Measurements from ENCODE around the gene CADM1.

Gene CADM1

GRCh38 chr11:115515647-115516395 is 11.6 kb upstream of the CADM1 start:
- peaks cover 97% of the 10 kb centered on the region for H3K27me3 ChIP-seq (ENCODE audit: low read depth, low read length)
- no peak overlapping the region for H2AFZ ChIP-seq (ENCODE audit: low read depth, low read length)
- H3K36me3 ChIP-seq (replicated peaks; ENCODE audit: low read depth, low read length), result no peaks in the 10 kb centered on the region
- H3K4me2 ChIP-seq (ENCODE audit: low read length), result no peak overlapping the region
- no peak overlapping the region for H3K4me3 ChIP-seq (ENCODE audit: low read length)
- no peaks in the 10 kb centered on the region for H3K9me3 ChIP-seq (ENCODE audit: insufficient read depth, low read length)
- H3K79me2 ChIP-seq (ENCODE audit: low read length), result no peaks in the 10 kb centered on the region
- no peak overlapping the region for H3K9ac ChIP-seq (ENCODE audit: low read length)
- H3K27ac ChIP-seq (ENCODE audit: low read length), result no peak overlapping the region
- H3K4me1 ChIP-seq (ENCODE audit: low read length), result peaks cover 21% of the 10 kb centered on the region
- TF ChIP-seq EZH2phosphoT487 (IDR thresholded peaks at IDR 0.05; ENCODE audit: low read depth) (no peak), CTCF (IDR thresholded peaks at IDR 0.05; ENCODE audit: low read depth, low read length) (peak; percentile 42)
- 0 out of 2 replicates have a peak, but pooled peaks cover 3% of the 10 kb centered on the region for H4K20me1 ChIP-seq (ENCODE audit: insufficient read depth, low read length)

DNA sequence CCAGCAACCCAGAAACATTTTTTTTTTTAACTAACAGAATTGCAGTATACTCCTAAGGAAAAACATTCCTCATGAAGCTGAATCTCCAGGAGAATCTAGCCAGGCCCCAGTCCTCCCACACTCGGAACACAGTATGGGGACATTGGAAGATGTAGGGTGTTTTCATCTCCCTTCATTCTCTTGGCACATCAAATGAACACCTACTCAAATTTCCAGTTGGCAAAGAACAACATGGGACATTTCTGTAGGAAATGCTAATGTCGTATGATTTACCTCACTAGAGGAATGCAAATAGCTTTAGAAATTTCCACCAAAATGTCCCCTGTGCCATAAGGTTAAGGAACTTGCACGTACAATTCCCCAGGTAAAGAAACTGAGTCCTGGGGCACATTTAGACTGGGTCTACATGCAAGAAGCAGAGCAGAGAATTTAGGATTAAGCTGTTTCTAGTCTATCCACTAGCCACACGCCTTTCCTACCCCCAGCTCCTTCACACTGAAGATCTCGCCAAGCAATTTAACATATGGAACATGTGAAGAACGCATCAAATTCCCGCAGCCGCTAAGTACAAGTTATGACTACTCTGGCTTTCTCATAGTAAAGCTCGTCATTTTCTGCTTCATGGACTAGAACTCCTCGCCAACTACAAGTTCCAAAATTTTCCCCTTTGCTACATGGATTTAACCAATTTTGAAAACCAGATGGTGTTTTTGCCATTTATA is 2.9 kb upstream of the CADM1 start:
- Histone ChIP-seq H3K79me2 (ENCODE audit: low read length) (no peaks in the 10 kb centered on the region), H3K4me1 (ENCODE audit: low read length) (peaks cover 7% of the 10 kb centered on the region), H3K27ac (ENCODE audit: low read length) (no peak overlapping the region), H3K9me3 (ENCODE audit: insufficient read depth, low read length) (no peaks in the 10 kb centered on the region), H2AFZ (ENCODE audit: low read depth, low read length) (no peak overlapping the region), H3K4me2 (ENCODE audit: low read length) (no peak overlapping the region), H3K4me3 (ENCODE audit: low read length) (no peak overlapping the region), H3K27me3 (ENCODE audit: low read depth, low read length) (peaks cover 77% of the 10 kb centered on the region), H3K36me3 (replicated peaks; ENCODE audit: low read depth, low read length) (no peaks in the 10 kb centered on the region), H4K20me1 (ENCODE audit: insufficient read depth, low read length) (no peaks in the 10 kb centered on the region), H3K9ac (ENCODE audit: low read length) (no peak overlapping the region)
- TF ChIP-seq EZH2phosphoT487 (IDR thresholded peaks at IDR 0.05; ENCODE audit: low read depth), result no peak
- no peak for TF ChIP-seq CTCF (IDR thresholded peaks at IDR 0.05; ENCODE audit: low read depth, low read length)

- H2AFZ ChIP-seq (ENCODE audit: low read depth, low read length), result no peak overlapping the region
- H4K20me1 ChIP-seq (ENCODE audit: insufficient read depth, low read length), result no peaks in the 10 kb centered on the region
- H3K4me3 ChIP-seq (ENCODE audit: low read length), result no peak overlapping the region
- H3K9ac ChIP-seq (ENCODE audit: low read length), result no peak overlapping the region
- H3K4me1 ChIP-seq (ENCODE audit: low read length), result peaks cover 26% of the 10 kb centered on the region
- TF ChIP-seq EZH2phosphoT487 (IDR thresholded peaks at IDR 0.05; ENCODE audit: low read depth), result no peak
- TF ChIP-seq CTCF (IDR thresholded peaks at IDR 0.05; ENCODE audit: low read depth, low read length), result no peak
- no peak overlapping the region for H3K4me2 ChIP-seq (ENCODE audit: low read length)
- no peaks in the 10 kb centered on the region for H3K9me3 ChIP-seq (ENCODE audit: insufficient read depth, low read length)
- H3K36me3 ChIP-seq (replicated peaks; ENCODE audit: low read depth, low read length), result no peaks in the 10 kb centered on the region
- H3K27ac ChIP-seq (ENCODE audit: low read length), result no peak overlapping the region
- H3K79me2 ChIP-seq (ENCODE audit: low read length), result no peaks in the 10 kb centered on the region
- H3K27me3 ChIP-seq (ENCODE audit: low read depth, low read length), result peaks cover 67% of the 10 kb centered on the region
Observed at GRCh38 chr11:115505175-115505574, 960 bp upstream of the CADM1 start.

GRCh38 chr11:115503886-115504275 is 334 bp downstream of the CADM1 start:
- no peak overlapping the region for H2AFZ ChIP-seq (ENCODE audit: low read depth, low read length)
- H3K27me3 ChIP-seq (ENCODE audit: low read depth, low read length), result peaks cover 67% of the 10 kb centered on the region
- H3K4me3 ChIP-seq (ENCODE audit: low read length), result no peak overlapping the region
- no peak overlapping the region for H3K27ac ChIP-seq (ENCODE audit: low read length)
- peaks cover 37% of the 10 kb centered on the region for H3K4me1 ChIP-seq (ENCODE audit: low read length)
- no peaks in the 10 kb centered on the region for H3K9me3 ChIP-seq (ENCODE audit: insufficient read depth, low read length)
- no peaks in the 10 kb centered on the region for H4K20me1 ChIP-seq (ENCODE audit: insufficient read depth, low read length)
- H3K79me2 ChIP-seq (ENCODE audit: low read length), result no peaks in the 10 kb centered on the region
- H3K9ac ChIP-seq (ENCODE audit: low read length), result no peak overlapping the region
- TF ChIP-seq CTCF (IDR thresholded peaks at IDR 0.05; ENCODE audit: low read depth, low read length), result no peak
- no peak for TF ChIP-seq EZH2phosphoT487 (IDR thresholded peaks at IDR 0.05; ENCODE audit: low read depth)
- H3K36me3 ChIP-seq (replicated peaks; ENCODE audit: low read depth, low read length), result no peaks in the 10 kb centered on the region
- H3K4me2 ChIP-seq (ENCODE audit: low read length), result no peak overlapping the region

Data from OCI-LY3 (cell line).